Measurements from ENCODE around the gene RERE. TPM values are rescaled to one million over a fixed set of nuclear protein-coding genes. Genes with fewer than 3 reads are reported as not detected.
A peak's percentile ranks its signal among the peaks of the same experiment; 100 is the strongest.

The RERE gene
- total and polyA plus RNA-seq, 2 donors (not counting 3 experiments of a cell fraction or from before 2014, with no cell fraction given) = 14.1 to 113 TPM

DNA sequence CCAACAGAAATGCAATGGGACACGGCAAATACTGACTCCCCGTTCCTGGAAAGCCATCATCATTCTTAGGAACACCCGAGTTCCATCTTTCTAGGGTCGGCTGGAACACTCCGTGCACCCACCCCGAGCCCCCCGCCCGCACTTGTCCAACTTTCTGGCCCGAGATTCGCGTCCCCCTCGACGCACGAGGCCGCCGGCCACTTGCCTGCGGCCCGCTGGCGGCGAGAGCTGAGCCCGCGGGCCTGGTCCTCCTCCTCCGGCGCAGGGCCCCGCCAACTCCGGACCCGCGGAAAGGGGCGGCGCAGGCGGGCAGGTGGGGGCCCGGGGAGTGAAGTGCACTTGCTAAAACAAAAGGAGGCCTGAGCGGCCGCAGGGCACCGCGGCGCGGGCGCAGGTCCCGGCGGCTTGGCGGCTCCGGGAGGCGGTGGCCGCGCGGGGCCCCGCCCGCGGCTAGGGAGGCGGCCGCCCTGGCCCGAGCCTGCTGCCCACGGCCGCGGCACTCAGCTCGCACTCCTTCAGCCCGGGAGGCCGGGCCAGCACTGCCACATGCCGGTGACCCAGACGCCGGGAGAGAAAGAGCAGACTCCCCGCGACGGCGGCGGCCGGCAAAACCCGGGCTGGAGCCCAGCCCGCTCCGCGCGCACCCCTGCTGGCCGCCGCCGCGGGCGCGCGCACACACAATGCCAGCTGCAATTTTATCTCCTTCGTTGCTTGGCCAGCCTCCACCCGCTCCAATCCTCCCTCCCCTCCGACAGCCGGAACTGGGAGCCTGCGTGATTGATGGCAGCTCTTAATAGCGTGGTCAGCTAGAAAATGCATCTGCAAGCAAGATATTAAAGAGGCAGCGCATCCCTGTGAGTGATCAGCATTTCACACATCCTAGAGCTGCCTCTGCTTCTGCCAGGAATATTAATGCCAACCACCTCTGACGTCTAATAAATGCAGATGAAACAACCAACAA, 114.3 kb downstream of the RERE start:
- H3K9ac ChIP-seq (replicated peaks; ENCODE audit: extremely low read depth, insufficient read depth, low read length) = peak overlapping the region; percentile 97
- FAIRE-seq = peak; percentile 93
- peak overlapping the region; percentile 54 for H2AFZ ChIP-seq (ENCODE audit: low read depth, low read length)
- no peaks in the 10 kb centered on the region for H3K27me3 ChIP-seq (ENCODE audit: control insufficient read depth in 2 of 2, insufficient read depth in 2 of 2, low read length in 2 of 2)
- dilution Hi-C loops (cut with MboI; ENCODE audit: extremely low pct_ligation_motif_present, low sequenced_read_pairs) = no loop called here
- CTCF ChIA-PET = interaction anchor here (0.7 to 5.1 kb wide), 26 partner anchors 9 to 329 kb away, joined by 3 to 39 read pairs (median 4); no protein-coding TSS in a partner anchor
- H3K9me3 ChIP-seq (replicated peaks; ENCODE audit: control insufficient read depth, insufficient read depth, low read length) = no peaks in the 10 kb centered on the region
- no peaks in the 10 kb centered on the region for H4K20me1 ChIP-seq (replicated peaks; ENCODE audit: control insufficient read depth, extremely low read depth, insufficient read depth, low read length)
- H3K4me3 ChIP-seq (replicated peaks in 1 of 3; ENCODE audit: insufficient read depth in 1 of 3, low read depth in 1 of 3, low read length in 3 of 3) = peak overlapping the region; percentile 61 to 94 (median 80)
- peak; percentile 53 for TF ChIP-seq GATA2 (IDR thresholded peaks at IDR 0.05; ENCODE audit: insufficient read depth, insufficient read length, low read depth, low read length)
- TF ChIP-seq, protein P1, sequence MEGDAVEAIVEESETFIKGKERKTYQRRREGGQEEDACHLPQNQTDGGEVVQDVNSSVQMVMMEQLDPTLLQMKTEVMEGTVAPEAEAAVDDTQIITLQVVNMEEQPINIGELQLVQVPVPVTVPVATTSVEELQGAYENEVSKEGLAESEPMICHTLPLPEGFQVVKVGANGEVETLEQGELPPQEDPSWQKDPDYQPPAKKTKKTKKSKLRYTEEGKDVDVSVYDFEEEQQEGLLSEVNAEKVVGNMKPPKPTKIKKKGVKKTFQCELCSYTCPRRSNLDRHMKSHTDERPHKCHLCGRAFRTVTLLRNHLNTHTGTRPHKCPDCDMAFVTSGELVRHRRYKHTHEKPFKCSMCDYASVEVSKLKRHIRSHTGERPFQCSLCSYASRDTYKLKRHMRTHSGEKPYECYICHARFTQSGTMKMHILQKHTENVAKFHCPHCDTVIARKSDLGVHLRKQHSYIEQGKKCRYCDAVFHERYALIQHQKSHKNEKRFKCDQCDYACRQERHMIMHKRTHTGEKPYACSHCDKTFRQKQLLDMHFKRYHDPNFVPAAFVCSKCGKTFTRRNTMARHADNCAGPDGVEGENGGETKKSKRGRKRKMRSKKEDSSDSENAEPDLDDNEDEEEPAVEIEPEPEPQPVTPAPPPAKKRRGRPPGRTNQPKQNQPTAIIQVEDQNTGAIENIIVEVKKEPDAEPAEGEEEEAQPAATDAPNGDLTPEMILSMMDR (IDR thresholded peaks at IDR 0.05; ENCODE audit: extremely low read depth in 1 of 2, insufficient read depth in 1 of 2, low read depth in 1 of 2, low read length in 2 of 2) = peak in 1 of 2 donors; percentile 20
- peak; percentile 98 for TF ChIP-seq POLR2AphosphoS5 (IDR thresholded peaks at IDR 0.05; ENCODE audit: insufficient read depth, low read depth, low read length)
- TF ChIP-seq, protein P2, sequence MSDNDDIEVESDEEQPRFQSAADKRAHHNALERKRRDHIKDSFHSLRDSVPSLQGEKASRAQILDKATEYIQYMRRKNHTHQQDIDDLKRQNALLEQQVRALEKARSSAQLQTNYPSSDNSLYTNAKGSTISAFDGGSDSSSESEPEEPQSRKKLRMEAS (IDR thresholded peaks at IDR 0.05; ENCODE audit: insufficient read depth, insufficient read length) = peak; percentile 5
- TF ChIP-seq JUN (IDR thresholded peaks at IDR 0.05; ENCODE audit: borderline replicate concordance, insufficient read depth, insufficient read length, low read depth) = no peak
- TF ChIP-seq MYC (IDR thresholded peaks at IDR 0.05; ENCODE audit: low read depth, low read length) = no peak
- no peak for TF ChIP-seq EZH2 (IDR thresholded peaks at IDR 0.05; ENCODE audit: borderline replicate concordance, low read depth, low read length, severe bottlenecking)
- no peak for TF ChIP-seq FOS (IDR thresholded peaks at IDR 0.05; ENCODE audit: borderline replicate concordance, insufficient read depth, low read length)
- peak; percentile 95 for TF ChIP-seq POLR2A (IDR thresholded peaks at IDR 0.05; ENCODE audit: low read depth, low read length)
- peaks cover 45% of the 10 kb centered on the region for H3K79me2 ChIP-seq (ENCODE audit: control insufficient read depth, insufficient read depth, low read length)
- H3K9me1 ChIP-seq (replicated peaks; ENCODE audit: control insufficient read depth, extremely low read depth, insufficient read depth, low read length) = no peaks in the 10 kb centered on the region
- POLR2A ChIA-PET = interaction anchor here (0.5 to 1.6 kb wide), 4 partner anchors 8 to 319 kb away, joined by 3 to 11 read pairs (median 4); no protein-coding TSS in a partner anchor
- H3K36me3 ChIP-seq (ENCODE audit: control insufficient read depth in 2 of 2, extremely low read depth in 1 of 2, insufficient read depth in 2 of 2, low read length in 2 of 2) = no peaks in the 10 kb centered on the region
- intact Hi-C loops (cut with micrococcal nuclease) = loop anchor here (1.0 to 2.0 kb wide), 4 partner anchors 9 to 278 kb away; no protein-coding TSS in a partner anchor
- peaks cover 17% of the 10 kb centered on the region for H3K4me1 ChIP-seq (ENCODE audit: control insufficient read depth, extremely low read depth, insufficient read depth, low read length)
- H3K4me2 ChIP-seq (ENCODE audit: insufficient read depth, low read length) = peak overlapping the region; percentile 92
- TSS peak; percentile 6 for BruUV-seq (replicated peaks)
- peak; percentile 96 for DNase-seq (ENCODE audit: low read depth, low spot score)
- peak overlapping the region; percentile 77 for H3K27ac ChIP-seq (ENCODE audit: insufficient read depth, low read depth, low read length)
